Measurements from ENCODE around the gene ROBO3. TPM values are rescaled to one million over a fixed set of nuclear protein-coding genes. Genes with fewer than 3 reads are reported as not detected.

ROBO3 gene
- total RNA-seq, 1 donor from 2014 or later = 5.9 TPM

DNA sequence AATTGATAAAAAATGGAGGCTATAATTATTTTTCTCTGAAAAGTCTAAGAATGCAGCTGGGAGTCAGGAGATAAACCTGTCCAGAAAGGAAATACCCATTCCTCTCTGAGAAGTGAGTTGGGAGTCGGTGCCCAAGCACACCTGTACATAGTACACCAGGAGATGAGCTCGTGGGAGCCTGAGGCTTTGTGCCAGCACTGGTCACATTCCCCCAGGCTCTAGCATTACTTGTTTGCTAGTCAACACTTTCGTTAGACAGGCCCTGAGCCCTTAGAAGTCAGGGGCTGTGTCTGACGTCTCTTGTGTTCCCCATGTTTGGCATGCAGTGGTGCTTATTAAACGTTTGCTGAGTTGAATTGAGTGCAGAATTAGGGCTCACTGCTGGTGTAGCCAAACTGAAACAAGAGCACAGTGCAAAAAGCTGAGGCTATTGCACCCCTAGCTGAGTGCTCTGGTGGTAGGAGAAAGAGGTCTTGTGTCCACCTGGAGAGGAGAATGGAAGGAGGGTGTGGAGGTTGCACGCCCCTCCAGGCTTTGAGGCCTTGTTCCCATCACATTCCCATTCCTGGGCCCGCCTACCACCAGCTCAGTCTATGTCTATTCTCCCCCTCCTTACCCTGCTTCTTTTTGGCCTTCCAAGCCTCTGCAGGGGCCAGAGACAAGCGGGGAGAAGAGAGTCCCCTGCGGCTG is 25.6 kb downstream of the ROBO3 start:
- Mint-ChIP-seq H3K4me3 (ENCODE audit: unreplicated experiment) (no peak overlapping the region), H3K36me3 (ENCODE audit: unreplicated experiment) (no peaks in the 10 kb centered on the region), H3K27me3 (ENCODE audit: unreplicated experiment) (peaks cover 8% of the 10 kb centered on the region), H3K27ac (ENCODE audit: unreplicated experiment) (no peak overlapping the region), H3K4me1 (ENCODE audit: low read depth, unreplicated experiment) (peaks cover 5% of the 10 kb centered on the region), H3K9me3 (ENCODE audit: unreplicated experiment) (no peaks in the 10 kb centered on the region)
- TF ChIP-seq, protein P1, sequence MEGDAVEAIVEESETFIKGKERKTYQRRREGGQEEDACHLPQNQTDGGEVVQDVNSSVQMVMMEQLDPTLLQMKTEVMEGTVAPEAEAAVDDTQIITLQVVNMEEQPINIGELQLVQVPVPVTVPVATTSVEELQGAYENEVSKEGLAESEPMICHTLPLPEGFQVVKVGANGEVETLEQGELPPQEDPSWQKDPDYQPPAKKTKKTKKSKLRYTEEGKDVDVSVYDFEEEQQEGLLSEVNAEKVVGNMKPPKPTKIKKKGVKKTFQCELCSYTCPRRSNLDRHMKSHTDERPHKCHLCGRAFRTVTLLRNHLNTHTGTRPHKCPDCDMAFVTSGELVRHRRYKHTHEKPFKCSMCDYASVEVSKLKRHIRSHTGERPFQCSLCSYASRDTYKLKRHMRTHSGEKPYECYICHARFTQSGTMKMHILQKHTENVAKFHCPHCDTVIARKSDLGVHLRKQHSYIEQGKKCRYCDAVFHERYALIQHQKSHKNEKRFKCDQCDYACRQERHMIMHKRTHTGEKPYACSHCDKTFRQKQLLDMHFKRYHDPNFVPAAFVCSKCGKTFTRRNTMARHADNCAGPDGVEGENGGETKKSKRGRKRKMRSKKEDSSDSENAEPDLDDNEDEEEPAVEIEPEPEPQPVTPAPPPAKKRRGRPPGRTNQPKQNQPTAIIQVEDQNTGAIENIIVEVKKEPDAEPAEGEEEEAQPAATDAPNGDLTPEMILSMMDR (IDR thresholded peaks at IDR 0.05; ENCODE audit: partially characterized antibody, unreplicated experiment) = no peak
- DNase-seq = no peak

DNA sequence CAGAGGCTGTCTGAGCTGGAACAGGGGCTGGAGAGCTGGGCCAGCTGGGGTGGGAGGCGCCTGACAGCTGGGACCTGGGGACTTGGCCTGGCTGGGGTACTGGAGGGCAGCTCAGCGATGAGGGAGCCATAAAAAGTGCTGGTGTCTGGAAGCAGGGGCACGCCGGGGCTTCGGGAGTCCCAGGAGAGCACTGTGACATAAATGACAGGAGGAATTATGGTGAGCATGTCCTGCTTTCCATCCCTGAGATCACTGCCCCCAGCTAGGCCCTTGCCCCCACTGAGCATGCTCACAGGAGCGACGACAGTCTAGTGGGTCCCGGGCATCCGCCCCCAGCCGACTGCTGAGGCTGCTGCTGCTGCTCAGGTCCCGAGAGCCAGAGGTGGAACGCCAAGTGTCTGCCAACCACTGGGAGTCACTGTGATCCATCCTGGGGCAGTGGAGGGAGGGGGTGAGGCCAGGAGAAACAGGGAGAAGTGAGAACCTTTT is 26.2 kb downstream of the ROBO3 start:
- Mint-ChIP-seq H3K27ac (ENCODE audit: unreplicated experiment) (no peak overlapping the region), H3K4me3 (ENCODE audit: unreplicated experiment) (no peak overlapping the region), H3K9me3 (ENCODE audit: unreplicated experiment) (no peaks in the 10 kb centered on the region), H3K36me3 (ENCODE audit: unreplicated experiment) (no peaks in the 10 kb centered on the region), H3K27me3 (ENCODE audit: unreplicated experiment) (peaks cover 8% of the 10 kb centered on the region), H3K4me1 (ENCODE audit: low read depth, unreplicated experiment) (peaks cover 5% of the 10 kb centered on the region)
- TF ChIP-seq, protein P1 (IDR thresholded peaks at IDR 0.05; ENCODE audit: partially characterized antibody, unreplicated experiment) = no peak
- no peak for DNase-seq

DNA sequence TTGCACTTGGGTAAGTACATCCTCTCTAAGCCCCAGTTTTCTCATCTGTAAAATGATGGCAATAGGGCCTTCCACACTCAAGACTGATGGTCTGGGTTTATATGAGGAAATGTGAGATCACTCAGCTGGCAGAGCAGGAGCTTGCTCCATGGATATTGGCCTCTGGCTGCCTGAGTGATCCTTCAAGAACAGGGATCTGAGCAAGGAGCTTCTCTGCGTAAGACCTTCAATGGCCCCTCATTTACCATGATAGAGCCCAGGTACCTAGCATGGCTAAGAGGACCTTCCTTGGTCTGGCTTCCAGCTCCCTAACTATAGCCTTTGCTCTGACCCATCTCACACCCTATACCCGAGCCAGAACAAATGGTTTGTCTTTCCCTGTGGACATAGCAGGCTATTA is 26.9 kb downstream of the ROBO3 start:
- DNase-seq = no peak
- Mint-ChIP-seq H3K9me3 (ENCODE audit: unreplicated experiment) (no peaks in the 10 kb centered on the region), H3K36me3 (ENCODE audit: unreplicated experiment) (no peaks in the 10 kb centered on the region), H3K4me3 (ENCODE audit: unreplicated experiment) (no peak overlapping the region), H3K4me1 (ENCODE audit: low read depth, unreplicated experiment) (peaks cover 5% of the 10 kb centered on the region), H3K27me3 (ENCODE audit: unreplicated experiment) (peaks cover 7% of the 10 kb centered on the region), H3K27ac (ENCODE audit: unreplicated experiment) (no peak overlapping the region)
- TF ChIP-seq, protein P1 (IDR thresholded peaks at IDR 0.05; ENCODE audit: partially characterized antibody, unreplicated experiment) = no peak

DNA sequence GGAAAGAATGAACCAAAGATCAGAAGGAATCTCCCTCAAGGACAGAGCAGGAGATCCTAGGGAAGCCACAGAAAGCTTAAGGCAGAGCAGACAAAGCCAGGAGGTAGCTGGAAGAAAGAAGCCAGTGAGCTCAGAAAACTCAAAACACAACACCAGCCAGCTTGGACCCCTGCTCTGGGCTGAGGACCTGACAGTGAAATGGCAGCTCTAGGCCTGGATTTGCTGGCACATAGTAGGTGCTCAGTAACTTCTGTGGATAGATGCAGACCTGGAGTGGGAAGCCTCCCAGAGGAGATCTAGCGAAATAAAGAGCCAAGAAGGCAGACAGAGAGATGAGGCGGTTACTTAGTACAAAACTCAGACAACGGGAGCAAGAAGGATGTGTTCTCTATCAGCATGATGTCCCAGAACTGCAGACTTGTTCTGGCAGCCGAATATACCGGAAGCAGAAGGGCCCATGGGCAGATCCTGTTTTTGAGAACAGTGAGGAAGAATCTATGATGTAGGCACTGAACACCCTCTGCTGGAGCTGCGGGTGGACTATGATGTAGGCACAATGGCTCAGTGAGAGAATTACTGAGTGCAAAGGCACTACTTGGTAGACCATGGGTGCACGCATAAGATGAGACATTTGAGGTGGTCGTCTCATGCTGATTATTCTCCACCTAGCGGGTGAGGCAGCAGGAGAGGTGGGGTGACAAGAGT is 27.7 kb downstream of the ROBO3 start:
- H3K36me3 Mint-ChIP-seq (ENCODE audit: unreplicated experiment) = no peaks in the 10 kb centered on the region
- TF ChIP-seq, protein P1 (IDR thresholded peaks at IDR 0.05; ENCODE audit: partially characterized antibody, unreplicated experiment) = no peak
- no peak for DNase-seq
- no peak overlapping the region for H3K27ac Mint-ChIP-seq (ENCODE audit: unreplicated experiment)
- peaks cover 9% of the 10 kb centered on the region for H3K27me3 Mint-ChIP-seq (ENCODE audit: unreplicated experiment)
- H3K9me3 Mint-ChIP-seq (ENCODE audit: unreplicated experiment) = peaks cover under 1% of the 10 kb centered on the region
- peaks cover 5% of the 10 kb centered on the region for H3K4me1 Mint-ChIP-seq (ENCODE audit: low read depth, unreplicated experiment)
- H3K4me3 Mint-ChIP-seq (ENCODE audit: unreplicated experiment) = no peak overlapping the region

All from glutamatergic neuron (in vitro differentiated cells).